B cell (primary cell): ENCODE results near the gene GDPD4. TPM values are rescaled to one million over a fixed set of nuclear protein-coding genes. Genes with fewer than 3 reads are reported as not detected.

Experiments
- ATAC-seq: fragments of 200-7000 bp; cut with Tn5 transposase; one replicate; pipeline ENCODE4 v1.10.0; 2021; ENCODE audit warnings: low read depth, mild to moderate bottlenecking, moderate number of reproducible peaks, moderate library complexity
- CTCF ChIA-PET: fragments of 350-600 bp; sonication (Branson Sonifier 250); formaldehyde crosslinking; loops from one replicate; lab custom pipeline; 2021; ENCODE audit warnings: antibody characterized with exemption, inconsistent platforms; lab: Charles Lee
- POLR2A ChIA-PET: fragments of 350-600 bp; sonication (Branson Sonifier 250); formaldehyde crosslinking; loops from one replicate; lab custom pipeline; 2021; ENCODE audit warnings: antibody characterized with exemption; lab: Charles Lee
- DNase-seq: peaks from one replicate; pipeline ENCODE4 v3.0.0; 2013
- H2AFZ ChIP-seq: 2 replicates; pipeline ENCODE4 v1.6.1; 2012; ENCODE audit warnings: mild to moderate bottlenecking, low read depth, low read length; ENCODE audit not compliant: insufficient read depth, poor library complexity, severe bottlenecking
- H3K27ac ChIP-seq, 2 donors: 1 replicate in 1 of 2; 2 replicates in 1 of 2; pipeline ENCODE4 v1.5.1; 2012 to 2013; ENCODE audit warnings: low read length in 2 of 2, mild to moderate bottlenecking in 2 of 2, moderate library complexity in 1 of 2
- H3K27me3 ChIP-seq, 4 experiments: fragments of 200-600 bp in 1 of 4; sonication (generic) in 1 of 4; replicated peaks in 1 of 4; 1 replicate in 2 of 4; 2 replicates in 2 of 4; pipeline versions ENCODE4 v1.6.1 to v1.7.0; 2013 to 2016; ENCODE audit warnings: low read length in 3 of 4, mild to moderate bottlenecking in 2 of 4, mixed read lengths in 1 of 4, moderate library complexity in 1 of 4; ENCODE audit not compliant: insufficient read depth in 4 of 4, control insufficient read depth in 3 of 4; ENCODE audit errors: control extremely low read depth in 1 of 4
- H3K36me3 ChIP-seq, 2 experiments: replicated peaks in 1 of 2; 1 replicate in 1 of 2; 2 replicates in 1 of 2; pipeline versions ENCODE4 v1.6.1 to v1.7.1; 2013; ENCODE audit warnings: low read length in 1 of 2; ENCODE audit not compliant: insufficient read depth in 2 of 2, control insufficient read depth in 1 of 2; ENCODE audit errors: control extremely low read depth in 1 of 2, extremely low read depth in 1 of 2
- H3K4me1 ChIP-seq, 2 donors: fragments of 200-600 bp in 1 of 2; sonication (generic) in 1 of 2; 1 replicate in 1 of 2; 2 replicates in 1 of 2; pipeline versions ENCODE4 v1.5.1 to v1.6.1; 2013 to 2017; ENCODE audit warnings: low read length in 2 of 2; ENCODE audit not compliant: control insufficient read depth in 2 of 2, insufficient read depth in 2 of 2
- H3K4me2 ChIP-seq: replicated peaks from 2 replicates; pipeline ENCODE3; 2012; ENCODE audit warnings: mild to moderate bottlenecking, low read depth, low read length; ENCODE audit not compliant: poor library complexity, severe bottlenecking
- H3K4me3 ChIP-seq, 5 experiments: fragments of 200-600 bp in 1 of 5; sonication (generic) in 1 of 5; 1 replicate in 3 of 5; 2 replicates in 2 of 5; pipeline versions ENCODE4 v1.5.1 to v1.7.0; 2011 to 2016; ENCODE audit warnings: low read length in 4 of 5, mild to moderate bottlenecking in 4 of 5, low read depth in 2 of 5, control low read depth in 1 of 5, moderate library complexity in 1 of 5; ENCODE audit not compliant: insufficient read depth in 1 of 5; ENCODE audit errors: control extremely low read depth in 1 of 5, extremely low read depth in 1 of 5
- H3K79me2 ChIP-seq: fragments of 200-600 bp; sonication (generic); one replicate; pipeline ENCODE4 v1.6.0; 2016; ENCODE audit warnings: low read length; ENCODE audit not compliant: control insufficient read depth, insufficient read depth
- H3K9ac ChIP-seq: fragments of 200-600 bp; sonication (generic); 2 replicates; pipeline ENCODE4 v1.6.1; 2017; ENCODE audit warnings: mild to moderate bottlenecking, low read length, moderate library complexity
- H3K9me3 ChIP-seq, 3 donors: one replicate each; pipeline versions ENCODE4 v1.6.1 to v1.7.1; 2013; ENCODE audit warnings: low read length in 2 of 3; ENCODE audit not compliant: control insufficient read depth in 2 of 3, insufficient read depth in 1 of 3; ENCODE audit errors: control extremely low read depth in 1 of 3
- H4K20me1 ChIP-seq: 2 replicates; pipeline ENCODE4 v1.6.0; 2012; ENCODE audit warnings: mild to moderate bottlenecking, low read length; ENCODE audit not compliant: insufficient read depth, control insufficient read depth, poor library complexity, severe bottlenecking
- H3K27ac Mint-ChIP-seq: one replicate; pipeline ENCODE4 v1.8.0; 2021; ENCODE audit warnings: mixed read lengths
- H3K27me3 Mint-ChIP-seq: one replicate; pipeline ENCODE4 v1.8.0; 2021; ENCODE audit warnings: mixed read lengths
- H3K4me1 Mint-ChIP-seq: one replicate; pipeline ENCODE4 v1.8.0; 2021; ENCODE audit warnings: mixed read lengths
- H3K4me3 Mint-ChIP-seq: one replicate; pipeline ENCODE4 v1.8.0; 2021; ENCODE audit warnings: mixed read lengths
- H3K9me3 Mint-ChIP-seq: one replicate; pipeline ENCODE4 v1.8.0; 2022; ENCODE audit warnings: mixed read lengths; ENCODE audit not compliant: insufficient read depth
- CTCF ChIP-seq: fragments of 200-600 bp; IDR thresholded peaks from one replicate; pipeline ENCODE4 v1.8.0; 2022; ENCODE audit warnings: antibody characterized with exemption, mild to moderate bottlenecking
- EZH2 ChIP-seq: IDR thresholded peaks from 2 replicates; pipeline ENCODE4 v1.6.1; 2012; ENCODE audit warnings: borderline replicate concordance, low read depth, mild to moderate bottlenecking, moderate library complexity, low read length; ENCODE audit not compliant: insufficient read depth, poor library complexity, severe bottlenecking
- WGBS: methylation state at CpG from one replicate; pipeline ENCODE4 v1.1.5; 2013; ENCODE audit warnings: missing lambda C conversion rate; ENCODE audit not compliant: insufficient coverage; 5-methylcytosine and 5-hydroxymethylcytosine counted together
- intact Hi-C: fragments of 100-400 bp; cut with micrococcal nuclease; formaldehyde crosslinking; loops from one replicate; pipeline ENCODE4 v1.10.0; 2022
- polyA plus RNA-seq: library from polyadenylated mRNA; depleted of rRNA; stranded (reverse); fragments of >200 nt; gene quantifications from 2 replicates; pipeline ENCODE4 v1.2.3, GENCODE V29; 2012
- total RNA-seq, 2 donors: library from RNA; stranded (reverse); fragments of 120-200 nt in 1 of 2; gene quantifications; 1 replicate in 1 of 2; 2 replicates in 1 of 2; pipeline versions ENCODE4 v1.2.3 to v1.2.4, GENCODE V29; 2013 to 2022

The GDPD4 gene
- total and polyA plus RNA-seq, 2 donors (not counting 1 experiment from before 2014, with no cell fraction given): not detected

DNA sequence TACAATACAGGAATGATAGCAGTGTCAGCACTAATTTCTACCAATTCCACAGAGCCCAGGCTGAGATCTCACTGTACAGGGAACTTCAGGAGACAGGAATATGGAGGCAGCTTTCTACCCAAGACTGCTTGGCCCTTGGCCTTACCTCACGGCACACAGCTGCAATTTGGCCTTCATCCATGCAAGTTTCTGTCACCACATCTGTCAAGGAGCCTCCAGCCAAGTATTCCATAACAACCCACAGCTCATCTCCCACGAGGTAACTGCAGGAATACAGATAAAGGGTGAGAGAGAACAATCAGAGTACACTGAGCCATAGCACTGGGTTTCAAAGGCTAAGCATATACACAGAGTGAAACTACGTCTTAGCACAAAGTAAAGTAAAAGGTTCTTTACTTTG, 39.0 kb upstream of the GDPD4 start:
- no peak overlapping the region for H2AFZ ChIP-seq
- TF ChIP-seq EZH2 (no peak), CTCF (no peak)
- peaks cover 2 to 20% of the 10 kb centered on the region in 2 experiments for H3K36me3 ChIP-seq
- ATAC-seq (no peak), DNase-seq (no peak)
- H3K4me2 ChIP-seq: no peak overlapping the region
- 100% methylated on average over 2 of the region's 3 CpGs for WGBS
- Mint-ChIP-seq H3K27me3 (no peaks in the 10 kb centered on the region), H3K4me1 (no peaks in the 10 kb centered on the region), H3K27ac (no peak overlapping the region), H3K4me3 (no peak overlapping the region), H3K9me3 (no peaks in the 10 kb centered on the region)
- ChIA-PET CTCF (no interaction called here), POLR2A (no interaction called here)
- intact Hi-C loops: no loop called here
- H4K20me1 ChIP-seq: no peaks in the 10 kb centered on the region
- H3K9me3 ChIP-seq: no peaks in the 10 kb centered on the region
- H3K9ac ChIP-seq: no peak overlapping the region
- H3K4me3 ChIP-seq: no peak overlapping the region
- H3K4me1 ChIP-seq: no peaks in the 10 kb centered on the region
- H3K79me2 ChIP-seq: no peaks in the 10 kb centered on the region
- H3K27ac ChIP-seq: no peak overlapping the region
- H3K27me3 ChIP-seq: no peaks in the 10 kb centered on the region

DNA sequence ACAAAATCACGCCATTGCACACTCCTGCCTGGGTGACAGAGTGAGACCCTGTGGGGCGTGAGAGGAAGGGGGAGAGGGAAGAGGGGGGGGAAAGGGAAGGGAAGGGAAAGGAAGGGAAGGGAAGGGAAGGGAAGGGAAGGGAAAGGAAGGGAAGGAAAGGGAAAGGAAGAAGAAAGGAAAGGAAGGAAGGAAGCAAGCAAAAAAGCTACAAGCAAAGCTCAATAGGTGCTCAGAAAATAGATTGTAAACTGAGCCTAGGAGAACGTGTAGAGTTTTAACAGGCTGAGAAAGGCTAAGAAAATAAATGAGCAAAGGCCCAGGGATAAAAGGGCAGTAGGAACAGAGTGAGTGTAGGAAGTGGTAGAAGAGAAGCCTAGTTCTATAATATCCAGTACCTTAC, 30.8 kb upstream of the GDPD4 start:
- no peaks in the 10 kb centered on the region for H3K4me1 Mint-ChIP-seq
- no peaks in the 10 kb centered on the region for H3K79me2 ChIP-seq
- TF ChIP-seq EZH2: no peak
- no peak overlapping the region for H3K4me3 ChIP-seq
- H3K9ac ChIP-seq: no peak overlapping the region
- H3K9me3 ChIP-seq: peaks cover 0 to 4% (median 0%) of the 10 kb centered on the region in 3 donors
- no peak for DNase-seq
- H3K27ac Mint-ChIP-seq: no peak overlapping the region
- no peaks in the 10 kb centered on the region for H3K27me3 ChIP-seq
- H3K9me3 Mint-ChIP-seq: no peaks in the 10 kb centered on the region
- H3K36me3 ChIP-seq: peaks cover 2 to 12% of the 10 kb centered on the region in 2 experiments
- no peaks in the 10 kb centered on the region for H4K20me1 ChIP-seq
- no peaks in the 10 kb centered on the region for H3K27me3 Mint-ChIP-seq
- CTCF ChIA-PET: no interaction called here
- WGBS: 86% methylated on average over 1 of the region's 3 CpGs
- H2AFZ ChIP-seq: no peak overlapping the region
- POLR2A ChIA-PET: no interaction called here
- ATAC-seq: no peak
- H3K4me3 Mint-ChIP-seq: no peak overlapping the region
- H3K4me1 ChIP-seq: no peaks in the 10 kb centered on the region
- no peak overlapping the region for H3K27ac ChIP-seq
- no peak overlapping the region for H3K4me2 ChIP-seq
- intact Hi-C loops: no loop called here
